KBM-7 (cell line): ENCODE data around the gene PDE3B.
"Not testable (repeated sequence)": the region's sequence is repeated elsewhere in the genome, so short reads cannot be mapped to it uniquely, and the experiment has no call there.

Experiments
- DNase-seq: peaks from one replicate; pipeline ENCODE4 v3.0.0-alpha.2; 2015
- in situ Hi-C: fragments of 300-500 bp; cut with MboI; formaldehyde crosslinking; loops from 2 replicates; pipeline ENCODE4 v1.14.3; 2020; ENCODE audit warnings: low sequenced_read_pairs, low pct_unique_long_range_greater_than_20kb, mixed read lengths

The PDE3B gene

GRCh38 chr11:14669958-14670357 lies 26.4 kb downstream of the PDE3B start:
- in situ Hi-C loops = no loop called here

GRCh38 chr11:14672635-14673034 lies 29.0 kb downstream of the PDE3B start:
- in situ Hi-C loops = no loop called here
- DNase-seq = no peak

More at GRCh38 chr11:14669958-14670357, 26.4 kb downstream of the PDE3B start:
- DNase-seq = no peak

- no peak for DNase-seq
- in situ Hi-C loops = no loop called here
Observed at GRCh38 chr11:14673421-14673820, 29.8 kb downstream of the PDE3B start.

- in situ Hi-C loops = no loop called here
- DNase-seq = peak; percentile 38
Observed at GRCh38 chr11:14673824-14674405, 30.3 kb downstream of the PDE3B start.

- in situ Hi-C loops = no loop called here
- no peak for DNase-seq
Observed at GRCh38 chr11:14676068-14676467, 32.5 kb downstream of the PDE3B start.

GRCh38 chr11:14677146-14677545 lies 33.5 kb downstream of the PDE3B start:
- in situ Hi-C loops = no loop called here
- DNase-seq = no peak

- DNase-seq = no peak
- in situ Hi-C loops = no loop called here
Observed at GRCh38 chr11:14678350-14678749, 34.7 kb downstream of the PDE3B start.

- DNase-seq = no peak
- in situ Hi-C loops = no loop called here
Observed at GRCh38 chr11:14679662-14680061, 36.1 kb downstream of the PDE3B start.

GRCh38 chr11:14684234-14684915 lies 40.8 kb downstream of the PDE3B start:
- in situ Hi-C loops, DNase-seq: not testable (repeated sequence)

GRCh38 chr11:14687456-14687855 lies 43.9 kb downstream of the PDE3B start:
- in situ Hi-C loops = no loop called here
- DNase-seq = no peak

GRCh38 chr11:14687943-14688627 lies 44.5 kb downstream of the PDE3B start:
- in situ Hi-C loops = no loop called here
- DNase-seq = no peak

- DNase-seq, in situ Hi-C loops: not testable (repeated sequence)
Observed at GRCh38 chr11:14695656-14696055, 52.1 kb downstream of the PDE3B start.

- no peak for DNase-seq
- in situ Hi-C loops = no loop called here
Observed at GRCh38 chr11:14698771-14699170, 55.2 kb downstream of the PDE3B start.

- no peak for DNase-seq
- in situ Hi-C loops = no loop called here
Observed at GRCh38 chr11:14700593-14700992, 57.0 kb downstream of the PDE3B start.

- DNase-seq = no peak
- in situ Hi-C loops = no loop called here
Observed at GRCh38 chr11:14702760-14703159, 59.2 kb downstream of the PDE3B start.

GRCh38 chr11:14703731-14704130 lies 60.1 kb downstream of the PDE3B start:
- in situ Hi-C loops = no loop called here
- no peak for DNase-seq

GRCh38 chr11:14705067-14705466 lies 61.5 kb downstream of the PDE3B start:
- no peak for DNase-seq
- in situ Hi-C loops = no loop called here

- DNase-seq = peak; percentile 35
- in situ Hi-C loops = no loop called here
Observed at GRCh38 chr11:14713496-14714244, 70.1 kb downstream of the PDE3B start.

- in situ Hi-C loops, DNase-seq: not testable (repeated sequence)
Observed at GRCh38 chr11:14715669-14716068, 72.1 kb downstream of the PDE3B start.

GRCh38 chr11:14722496-14722895 lies 78.9 kb downstream of the PDE3B start:
- DNase-seq = no peak
- in situ Hi-C loops = no loop called here
